ENCODE measurements around the gene SLC38A2. TPM values are rescaled to one million over a fixed set of nuclear protein-coding genes. Genes with fewer than 3 reads are reported as not detected.

Gene SLC38A2
- total and polyA plus RNA-seq, 2 of the 4 experiments (the other 2 are of a cell fraction) = 313 to 881 TPM

GRCh38 chr12:46365951-46366379 is 6.6 kb downstream of the SLC38A2 start:
- Histone ChIP-seq H2BK20ac (ENCODE audit: low read depth, low read length) (no peak overlapping the region), H2BK5ac (ENCODE audit: low read depth, low read length, poor library complexity, severe bottlenecking) (peak overlapping the region; percentile 82), H3K9ac (ENCODE audit: low read depth, low read length) (no peak overlapping the region), H3K4ac (ENCODE audit: low read depth, low read length) (no peak overlapping the region), H3K27ac (ENCODE audit: insufficient read depth, low read length) (no peak overlapping the region), H3K36me3 (ENCODE audit: control insufficient read depth, insufficient read depth, low read length) (peaks cover 73% of the 10 kb centered on the region), H2BK15ac (ENCODE audit: low read depth, low read length) (no peak overlapping the region), H4K8ac (ENCODE audit: low read depth in 2 of 2, low read length in 2 of 2) (no peak overlapping the region), H3K9me3 (ENCODE audit: control insufficient read depth, insufficient read depth, low read length) (no peaks in the 10 kb centered on the region), H3K4me2 (ENCODE audit: low read depth, low read length) (peak overlapping the region; percentile 89), H3K4me3 (ENCODE audit: insufficient read depth, low read depth, low read length) (peak overlapping the region; percentile 15; the same call in 1 of the 2 replicates), H3K9me1 (ENCODE audit: insufficient read depth, low read length) (no peaks in the 10 kb centered on the region), H3K4me1 (ENCODE audit: control insufficient read depth, insufficient read depth, low read length) (peaks cover 2% of the 10 kb centered on the region; the same call in 1 of the 2 replicates), H3K14ac (replicated peaks; ENCODE audit: low read depth, low read length) (no peak overlapping the region), H2AFZ (replicated peaks; ENCODE audit: low read length, poor library complexity) (no peak overlapping the region), H3K23ac (ENCODE audit: low read depth, low read length) (peak overlapping the region; percentile 32; the same call in 1 of the 2 replicates), H3K18ac (ENCODE audit: low read depth, low read length) (no peak overlapping the region), H4K91ac (ENCODE audit: insufficient read depth, low read depth, low read length) (no peak overlapping the region), H3K79me1 (ENCODE audit: low read depth in 1 of 2, low read length in 2 of 2) (peaks cover 0 to 34% of the 10 kb centered on the region in 2 experiments; a peak in 2 of 4 replicates), H2AK5ac (ENCODE audit: low read depth, low read length) (no peak overlapping the region), H4K5ac (ENCODE audit: low read depth, low read length) (no peak overlapping the region), H4K20me1 (ENCODE audit: insufficient read depth, low read length) (peaks cover 100% of the 10 kb centered on the region), H3K27me3 (ENCODE audit: control insufficient read depth, insufficient read depth, low read length) (no peaks in the 10 kb centered on the region), H2BK120ac (ENCODE audit: low read depth, low read length) (no peak overlapping the region), H3K56ac (ENCODE audit: extremely low read depth, insufficient read depth, low read length) (no peak overlapping the region), H2AK9ac (replicated peaks; ENCODE audit: low read depth, low read length, poor library complexity) (no peak overlapping the region)
- DNase-seq (no peak), ATAC-seq (ENCODE audit: low read depth) (no peak)
- ChIA-PET POLR2A (ENCODE audit: unreplicated experiment) (interaction anchor here (3.0 kb wide), 1 partner anchor 158 kb away, joined by 15 read pairs; no protein-coding TSS in a partner anchor), CTCF (no interaction called here)
- in situ Hi-C loops (cut with MboI; ENCODE audit: low sequenced_read_pairs) (no loop called here), dilution Hi-C loops (cut with HindIII; ENCODE audit: low sequenced_read_pairs, unreplicated experiment) (no loop called here), intact Hi-C loops (cut with micrococcal nuclease) (no loop called here)
- WGBS, 2 experiments (ENCODE audit: extremely low coverage in 2 of 2, insufficient read length in 1 of 2) = no CpG with 5 or more reads among the region's 2 CpGs
- BruUV-seq (replicated peaks) = no TSS peak
- TF ChIP-seq NFE2L2 (IDR thresholded peaks at IDR 0.05; ENCODE audit: low read depth, low read length) = no peak
- no peak for TF ChIP-seq MAZ (IDR thresholded peaks at IDR 0.05; ENCODE audit: borderline replicate concordance, low read depth, low read length)
- no peak for TF ChIP-seq CEBPB (IDR thresholded peaks at IDR 0.05; ENCODE audit: low read depth, low read length)
- TF ChIP-seq FOS (IDR thresholded peaks at IDR 0.05; ENCODE audit: low read depth, low read length) = no peak
- TF ChIP-seq USF2 (IDR thresholded peaks at IDR 0.05; ENCODE audit: low read depth, low read length) = no peak
- no peak for TF ChIP-seq BHLHE40 (IDR thresholded peaks at IDR 0.05; ENCODE audit: low read depth, low read length)

All from IMR-90 (cell line).